GM23338 (cell line): ENCODE measurements around the gene CLCN4. TPM values are rescaled to one million over a fixed set of nuclear protein-coding genes. Genes with fewer than 3 reads are reported as not detected.

Experiments
- ATAC-seq: fragments of 200-7000 bp; cut with Tn5 transposase; 3 replicates; pipeline ENCODE4 v1.9.1; 2020
- DNase-seq: peaks from one replicate; pipeline ENCODE4 v3.0.0-alpha.2; 2015; ENCODE audit warnings: low spot score
- H2AFZ ChIP-seq: fragments of 200-600 bp; sonication (generic); 2 replicates; pipeline ENCODE4 v1.8.0; 2016; ENCODE audit warnings: antibody characterized with exemption, mild to moderate bottlenecking, moderate library complexity
- H3F3A ChIP-seq: fragments of 200-600 bp; sonication (generic); replicated peaks from 2 replicates; pipeline ENCODE4 v1.8.0; 2017; ENCODE audit warnings: antibody characterized with exemption, mixed run types, low read depth
- H3K27ac ChIP-seq: fragments of 200-600 bp; sonication (generic); 2 replicates; pipeline ENCODE4 v1.6.1; 2016; ENCODE audit warnings: low read depth
- H3K27me3 ChIP-seq: fragments of 200-600 bp; sonication (generic); 2 replicates; pipeline ENCODE4 v1.8.0; 2016; ENCODE audit warnings: mild to moderate bottlenecking, mixed run types, moderate library complexity; ENCODE audit not compliant: insufficient read depth
- H3K36me3 ChIP-seq: fragments of 200-600 bp; sonication (generic); 2 replicates; pipeline ENCODE4 v1.8.0; 2016; ENCODE audit warnings: mild to moderate bottlenecking; ENCODE audit not compliant: insufficient read depth
- H3K4me1 ChIP-seq: fragments of 200-600 bp; sonication (generic); 2 replicates; pipeline ENCODE4 v1.8.0; 2016; ENCODE audit warnings: mild to moderate bottlenecking, moderate library complexity; ENCODE audit not compliant: insufficient read depth
- H3K4me2 ChIP-seq: fragments of 200-600 bp; sonication (generic); 2 replicates; pipeline ENCODE4 v1.7.1; 2017; ENCODE audit warnings: mixed run types
- H3K4me3 ChIP-seq: fragments of 200-600 bp; sonication (generic); 2 replicates; pipeline ENCODE4 v1.6.1; 2016; ENCODE audit warnings: mixed run types
- H3K79me2 ChIP-seq: fragments of 200-600 bp; sonication (generic); replicated peaks from 2 replicates; pipeline ENCODE4 v1.8.0; 2017; ENCODE audit warnings: mild to moderate bottlenecking; ENCODE audit not compliant: insufficient read depth
- H3K9me2 ChIP-seq: fragments of 200-600 bp; sonication (generic); 2 replicates; pipeline ENCODE4 v1.8.0; 2017; ENCODE audit not compliant: insufficient read depth
- H4K20me1 ChIP-seq: fragments of 200-600 bp; sonication (generic); replicated peaks from 2 replicates; pipeline ENCODE4 v1.8.0; 2017; ENCODE audit warnings: mild to moderate bottlenecking; ENCODE audit not compliant: insufficient read depth
- H3K27ac Mint-ChIP-seq: 2 replicates; pipeline ENCODE4 v1.8.0; 2020; ENCODE audit warnings: inconsistent platforms, mild to moderate bottlenecking, moderate library complexity, mixed read lengths
- H3K27me3 Mint-ChIP-seq: 3 replicates; pipeline ENCODE4 v1.8.0; 2022; ENCODE audit warnings: low read depth, mild to moderate bottlenecking, moderate library complexity, mixed read lengths, inconsistent platforms; ENCODE audit not compliant: insufficient read depth, poor library complexity
- H3K36me3 Mint-ChIP-seq: 3 replicates; pipeline ENCODE4 v1.8.0; 2021; ENCODE audit warnings: low read depth, mild to moderate bottlenecking, inconsistent platforms, moderate library complexity, mixed read lengths
- H3K4me1 Mint-ChIP-seq: 3 replicates; pipeline ENCODE4 v1.8.0; 2020; ENCODE audit warnings: mild to moderate bottlenecking, inconsistent platforms, mixed read lengths
- H3K4me3 Mint-ChIP-seq: 3 replicates; pipeline ENCODE4 v1.8.0; 2021; ENCODE audit warnings: moderate library complexity, mild to moderate bottlenecking, inconsistent platforms, mixed read lengths
- H3K9me3 Mint-ChIP-seq: 3 replicates; pipeline ENCODE4 v1.8.0; 2020; ENCODE audit warnings: moderate library complexity, mild to moderate bottlenecking, inconsistent platforms, mixed read lengths
- CREB1 ChIP-seq: fragments of 250-450 bp; sonication (Bioruptor Pico); IDR thresholded peaks from 2 replicates; pipeline ENCODE4 v1.5.0; 2020; ENCODE audit warnings: low read depth, mild to moderate bottlenecking, moderate library complexity
- EZH2 ChIP-seq: fragments of 200-600 bp; sonication (generic); IDR thresholded peaks from one replicate; pipeline ENCODE4 v1.8.0; 2017; ENCODE audit warnings: antibody characterized with exemption, mild to moderate bottlenecking, low read depth; ENCODE audit not compliant: unreplicated experiment
- EZH2phosphoT487 ChIP-seq: fragments of 200-600 bp; sonication (generic); IDR thresholded peaks from one replicate; pipeline ENCODE4 v1.8.1; 2018; ENCODE audit warnings: antibody characterized with exemption; ENCODE audit not compliant: unreplicated experiment
- JUNB ChIP-seq: IDR thresholded peaks from one replicate; pipeline ENCODE4 v1.6.1; 2016; ENCODE audit warnings: antibody characterized with exemption; ENCODE audit not compliant: unreplicated experiment
- NANOG ChIP-seq: IDR thresholded peaks from 2 replicates; pipeline ENCODE4 v1.6.1; 2016; ENCODE audit warnings: antibody characterized with exemption, borderline replicate concordance
- POLR2AphosphoS5 ChIP-seq: IDR thresholded peaks from 2 replicates; pipeline ENCODE4 v1.6.1; 2016; ENCODE audit warnings: antibody characterized with exemption, low read depth
- STAT1 ChIP-seq: IDR thresholded peaks from one replicate; pipeline ENCODE4 v1.6.1; 2016; ENCODE audit warnings: antibody characterized with exemption; ENCODE audit not compliant: unreplicated experiment
- ZNF114 ChIP-seq: fragments of 250-450 bp; sonication (Bioruptor Pico); IDR thresholded peaks from 2 replicates; pipeline ENCODE4 v1.5.0; 2020; ENCODE audit warnings: mild to moderate bottlenecking, moderate library complexity
- ZNF331 ChIP-seq: fragments of 250-450 bp; sonication (Bioruptor Pico); IDR thresholded peaks from 2 replicates; pipeline ENCODE4 v1.5.0; 2020; ENCODE audit warnings: low read depth, mild to moderate bottlenecking, moderate library complexity
- polyA plus RNA-seq: library from polyadenylated mRNA; unstranded; fragments of >200 nt; fragmentation: Nextera tagmentation; extraction: Ambion mirVana; gene quantifications from 2 replicates; pipeline ENCODE4 v1.2.1, GENCODE V29; 2016
- total RNA-seq: library from RNA; depleted of rRNA; stranded (reverse); fragments of >200 nt; shearing (Covaris generic); gene quantifications from 2 replicates; pipeline ENCODE4 v1.2.3, GENCODE V29; 2014
- TF ChIP-seq, protein P1 (sequence below): IDR thresholded peaks from one replicate; pipeline ENCODE4 v1.6.1; 2018; ENCODE audit warnings: antibody characterized with exemption; ENCODE audit not compliant: unreplicated experiment
- TF ChIP-seq, protein P2 (sequence below): IDR thresholded peaks from 2 replicates; pipeline ENCODE4 v1.6.1; 2016; ENCODE audit warnings: antibody characterized with exemption
- TF ChIP-seq, protein P3 (sequence below), 2 experiments: fragments of 200-600 bp in 1 of 2; sonication (generic) in 1 of 2; conservative IDR thresholded peaks; 2 replicates each; pipeline versions ENCODE4 v1.5.1 to v1.6.1; 2016 to 2017; ENCODE audit warnings: antibody characterized with exemption in 2 of 2, low read depth in 2 of 2, mild to moderate bottlenecking in 2 of 2, moderate library complexity in 1 of 2
- TF ChIP-seq, protein P4 (sequence below): fragments of 250-450 bp; sonication (Bioruptor Pico); IDR thresholded peaks from 2 replicates; pipeline ENCODE4 v1.5.0; 2020; ENCODE audit warnings: mild to moderate bottlenecking, moderate library complexity

CLCN4 gene
- total and polyA plus RNA-seq, 2 experiments from 2014 or later, result 1.2 to 4.9 TPM

DNA sequence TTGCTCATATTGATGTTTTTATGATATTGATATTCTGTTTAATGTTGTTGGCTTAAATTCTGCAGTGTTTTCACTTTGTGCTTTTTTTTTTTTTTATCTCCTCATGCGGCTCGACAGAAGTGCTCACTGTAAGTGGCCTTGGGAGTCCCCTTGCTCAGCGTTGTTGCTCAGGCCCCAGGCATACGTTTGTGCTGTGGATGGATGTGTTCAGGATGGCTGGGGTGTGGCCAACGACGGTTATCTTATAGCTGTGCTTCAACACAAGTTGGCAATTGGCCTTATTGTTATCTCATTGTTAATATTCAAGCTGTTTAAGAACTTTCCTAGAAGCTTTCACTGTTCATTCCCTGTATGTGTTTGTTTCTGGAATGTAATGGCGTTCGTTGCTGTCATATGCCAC lies 36.4 kb upstream of the CLCN4 start:
- H3K9me2 ChIP-seq, result no peaks in the 10 kb centered on the region
- H3F3A ChIP-seq, result no peaks in the 10 kb centered on the region
- peaks cover 80% of the 10 kb centered on the region for H3K36me3 Mint-ChIP-seq
- DNase-seq, result no peak
- H3K27ac Mint-ChIP-seq, result no peak overlapping the region
- H3K79me2 ChIP-seq, result no peaks in the 10 kb centered on the region
- no peak overlapping the region for H3K4me3 ChIP-seq
- peaks cover 45% of the 10 kb centered on the region for H3K9me3 Mint-ChIP-seq
- no peak for ATAC-seq
- peaks cover 6% of the 10 kb centered on the region for H3K27me3 Mint-ChIP-seq
- no peaks in the 10 kb centered on the region for H3K27me3 ChIP-seq
- H3K4me1 ChIP-seq, result no peaks in the 10 kb centered on the region
- H3K4me2 ChIP-seq, result no peak overlapping the region
- peaks cover 4% of the 10 kb centered on the region; the same call in 1 of the 2 replicates for H3K36me3 ChIP-seq
- H2AFZ ChIP-seq, result no peak overlapping the region
- TF ChIP-seq JUNB, result no peak
- TF ChIP-seq ZNF331 (CRISPR knock-in tag), result no peak
- TF ChIP-seq, protein P1, sequence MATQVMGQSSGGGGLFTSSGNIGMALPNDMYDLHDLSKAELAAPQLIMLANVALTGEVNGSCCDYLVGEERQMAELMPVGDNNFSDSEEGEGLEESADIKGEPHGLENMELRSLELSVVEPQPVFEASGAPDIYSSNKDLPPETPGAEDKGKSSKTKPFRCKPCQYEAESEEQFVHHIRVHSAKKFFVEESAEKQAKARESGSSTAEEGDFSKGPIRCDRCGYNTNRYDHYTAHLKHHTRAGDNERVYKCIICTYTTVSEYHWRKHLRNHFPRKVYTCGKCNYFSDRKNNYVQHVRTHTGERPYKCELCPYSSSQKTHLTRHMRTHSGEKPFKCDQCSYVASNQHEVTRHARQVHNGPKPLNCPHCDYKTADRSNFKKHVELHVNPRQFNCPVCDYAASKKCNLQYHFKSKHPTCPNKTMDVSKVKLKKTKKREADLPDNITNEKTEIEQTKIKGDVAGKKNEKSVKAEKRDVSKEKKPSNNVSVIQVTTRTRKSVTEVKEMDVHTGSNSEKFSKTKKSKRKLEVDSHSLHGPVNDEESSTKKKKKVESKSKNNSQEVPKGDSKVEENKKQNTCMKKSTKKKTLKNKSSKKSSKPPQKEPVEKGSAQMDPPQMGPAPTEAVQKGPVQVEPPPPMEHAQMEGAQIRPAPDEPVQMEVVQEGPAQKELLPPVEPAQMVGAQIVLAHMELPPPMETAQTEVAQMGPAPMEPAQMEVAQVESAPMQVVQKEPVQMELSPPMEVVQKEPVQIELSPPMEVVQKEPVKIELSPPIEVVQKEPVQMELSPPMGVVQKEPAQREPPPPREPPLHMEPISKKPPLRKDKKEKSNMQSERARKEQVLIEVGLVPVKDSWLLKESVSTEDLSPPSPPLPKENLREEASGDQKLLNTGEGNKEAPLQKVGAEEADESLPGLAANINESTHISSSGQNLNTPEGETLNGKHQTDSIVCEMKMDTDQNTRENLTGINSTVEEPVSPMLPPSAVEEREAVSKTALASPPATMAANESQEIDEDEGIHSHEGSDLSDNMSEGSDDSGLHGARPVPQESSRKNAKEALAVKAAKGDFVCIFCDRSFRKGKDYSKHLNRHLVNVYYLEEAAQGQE, result no peak
- TF ChIP-seq EZH2, result no peak
- TF ChIP-seq ZNF114 (CRISPR knock-in tag), result no peak
- TF ChIP-seq, protein P2, sequence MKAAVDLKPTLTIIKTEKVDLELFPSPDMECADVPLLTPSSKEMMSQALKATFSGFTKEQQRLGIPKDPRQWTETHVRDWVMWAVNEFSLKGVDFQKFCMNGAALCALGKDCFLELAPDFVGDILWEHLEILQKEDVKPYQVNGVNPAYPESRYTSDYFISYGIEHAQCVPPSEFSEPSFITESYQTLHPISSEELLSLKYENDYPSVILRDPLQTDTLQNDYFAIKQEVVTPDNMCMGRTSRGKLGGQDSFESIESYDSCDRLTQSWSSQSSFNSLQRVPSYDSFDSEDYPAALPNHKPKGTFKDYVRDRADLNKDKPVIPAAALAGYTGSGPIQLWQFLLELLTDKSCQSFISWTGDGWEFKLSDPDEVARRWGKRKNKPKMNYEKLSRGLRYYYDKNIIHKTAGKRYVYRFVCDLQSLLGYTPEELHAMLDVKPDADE, result no peak
- no peak for TF ChIP-seq POLR2AphosphoS5
- no peak for TF ChIP-seq STAT1
- no peak for TF ChIP-seq NANOG
- TF ChIP-seq CREB1 (CRISPR knock-in tag), result no peak
- no peak for TF ChIP-seq EZH2phosphoT487
- TF ChIP-seq, protein P3, sequence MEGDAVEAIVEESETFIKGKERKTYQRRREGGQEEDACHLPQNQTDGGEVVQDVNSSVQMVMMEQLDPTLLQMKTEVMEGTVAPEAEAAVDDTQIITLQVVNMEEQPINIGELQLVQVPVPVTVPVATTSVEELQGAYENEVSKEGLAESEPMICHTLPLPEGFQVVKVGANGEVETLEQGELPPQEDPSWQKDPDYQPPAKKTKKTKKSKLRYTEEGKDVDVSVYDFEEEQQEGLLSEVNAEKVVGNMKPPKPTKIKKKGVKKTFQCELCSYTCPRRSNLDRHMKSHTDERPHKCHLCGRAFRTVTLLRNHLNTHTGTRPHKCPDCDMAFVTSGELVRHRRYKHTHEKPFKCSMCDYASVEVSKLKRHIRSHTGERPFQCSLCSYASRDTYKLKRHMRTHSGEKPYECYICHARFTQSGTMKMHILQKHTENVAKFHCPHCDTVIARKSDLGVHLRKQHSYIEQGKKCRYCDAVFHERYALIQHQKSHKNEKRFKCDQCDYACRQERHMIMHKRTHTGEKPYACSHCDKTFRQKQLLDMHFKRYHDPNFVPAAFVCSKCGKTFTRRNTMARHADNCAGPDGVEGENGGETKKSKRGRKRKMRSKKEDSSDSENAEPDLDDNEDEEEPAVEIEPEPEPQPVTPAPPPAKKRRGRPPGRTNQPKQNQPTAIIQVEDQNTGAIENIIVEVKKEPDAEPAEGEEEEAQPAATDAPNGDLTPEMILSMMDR (conservative IDR thresholded peaks at IDR 0.05; ENCODE audit: low read depth in 2 of 2), result no peak
- TF ChIP-seq, protein P4, sequence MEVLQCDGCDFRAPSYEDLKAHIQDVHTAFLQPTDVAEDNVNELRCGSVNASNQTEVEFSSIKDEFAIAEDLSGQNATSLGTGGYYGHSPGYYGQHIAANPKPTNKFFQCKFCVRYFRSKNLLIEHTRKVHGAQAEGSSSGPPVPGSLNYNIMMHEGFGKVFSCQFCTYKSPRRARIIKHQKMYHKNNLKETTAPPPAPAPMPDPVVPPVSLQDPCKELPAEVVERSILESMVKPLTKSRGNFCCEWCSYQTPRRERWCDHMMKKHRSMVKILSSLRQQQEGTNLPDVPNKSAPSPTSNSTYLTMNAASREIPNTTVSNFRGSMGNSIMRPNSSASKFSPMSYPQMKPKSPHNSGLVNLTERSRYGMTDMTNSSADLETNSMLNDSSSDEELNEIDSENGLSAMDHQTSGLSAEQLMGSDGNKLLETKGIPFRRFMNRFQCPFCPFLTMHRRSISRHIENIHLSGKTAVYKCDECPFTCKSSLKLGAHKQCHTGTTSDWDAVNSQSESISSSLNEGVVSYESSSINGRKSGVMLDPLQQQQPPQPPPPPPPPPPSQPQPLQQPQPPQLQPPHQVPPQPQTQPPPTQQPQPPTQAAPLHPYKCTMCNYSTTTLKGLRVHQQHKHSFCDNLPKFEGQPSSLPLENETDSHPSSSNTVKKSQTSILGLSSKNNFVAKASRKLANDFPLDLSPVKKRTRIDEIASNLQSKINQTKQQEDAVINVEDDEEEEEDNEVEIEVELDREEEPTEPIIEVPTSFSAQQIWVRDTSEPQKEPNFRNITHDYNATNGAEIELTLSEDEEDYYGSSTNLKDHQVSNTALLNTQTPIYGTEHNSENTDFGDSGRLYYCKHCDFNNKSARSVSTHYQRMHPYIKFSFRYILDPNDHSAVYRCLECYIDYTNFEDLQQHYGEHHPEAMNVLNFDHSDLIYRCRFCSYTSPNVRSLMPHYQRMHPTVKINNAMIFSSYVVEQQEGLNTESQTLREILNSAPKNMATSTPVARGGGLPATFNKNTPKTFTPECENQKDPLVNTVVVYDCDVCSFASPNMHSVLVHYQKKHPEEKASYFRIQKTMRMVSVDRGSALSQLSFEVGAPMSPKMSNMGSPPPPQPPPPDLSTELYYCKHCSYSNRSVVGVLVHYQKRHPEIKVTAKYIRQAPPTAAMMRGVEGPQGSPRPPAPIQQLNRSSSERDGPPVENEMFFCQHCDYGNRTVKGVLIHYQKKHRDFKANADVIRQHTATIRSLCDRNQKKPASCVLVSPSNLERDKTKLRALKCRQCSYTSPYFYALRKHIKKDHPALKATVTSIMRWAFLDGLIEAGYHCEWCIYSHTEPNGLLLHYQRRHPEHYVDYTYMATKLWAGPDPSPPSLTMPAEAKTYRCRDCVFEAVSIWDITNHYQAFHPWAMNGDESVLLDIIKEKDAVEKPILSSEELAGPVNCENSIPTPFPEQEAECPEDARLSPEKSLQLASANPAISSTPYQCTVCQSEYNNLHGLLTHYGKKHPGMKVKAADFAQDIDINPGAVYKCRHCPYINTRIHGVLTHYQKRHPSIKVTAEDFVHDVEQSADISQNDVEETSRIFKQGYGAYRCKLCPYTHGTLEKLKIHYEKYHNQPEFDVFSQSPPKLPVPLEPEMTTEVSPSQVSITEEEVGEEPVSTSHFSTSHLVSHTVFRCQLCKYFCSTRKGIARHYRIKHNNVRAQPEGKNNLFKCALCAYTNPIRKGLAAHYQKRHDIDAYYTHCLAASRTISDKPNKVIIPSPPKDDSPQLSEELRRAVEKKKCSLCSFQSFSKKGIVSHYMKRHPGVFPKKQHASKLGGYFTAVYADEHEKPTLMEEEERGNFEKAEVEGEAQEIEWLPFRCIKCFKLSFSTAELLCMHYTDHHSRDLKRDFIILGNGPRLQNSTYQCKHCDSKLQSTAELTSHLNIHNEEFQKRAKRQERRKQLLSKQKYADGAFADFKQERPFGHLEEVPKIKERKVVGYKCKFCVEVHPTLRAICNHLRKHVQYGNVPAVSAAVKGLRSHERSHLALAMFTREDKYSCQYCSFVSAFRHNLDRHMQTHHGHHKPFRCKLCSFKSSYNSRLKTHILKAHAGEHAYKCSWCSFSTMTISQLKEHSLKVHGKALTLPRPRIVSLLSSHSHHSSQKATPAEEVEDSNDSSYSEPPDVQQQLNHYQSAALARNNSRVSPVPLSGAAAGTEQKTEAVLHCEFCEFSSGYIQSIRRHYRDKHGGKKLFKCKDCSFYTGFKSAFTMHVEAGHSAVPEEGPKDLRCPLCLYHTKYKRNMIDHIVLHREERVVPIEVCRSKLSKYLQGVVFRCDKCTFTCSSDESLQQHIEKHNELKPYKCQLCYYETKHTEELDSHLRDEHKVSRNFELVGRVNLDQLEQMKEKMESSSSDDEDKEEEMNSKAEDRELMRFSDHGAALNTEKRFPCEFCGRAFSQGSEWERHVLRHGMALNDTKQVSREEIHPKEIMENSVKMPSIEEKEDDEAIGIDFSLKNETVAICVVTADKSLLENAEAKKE (CRISPR knock-in tag), result no peak
- no peak overlapping the region for H3K4me3 Mint-ChIP-seq
- no peak overlapping the region for H3K27ac ChIP-seq
- H3K4me1 Mint-ChIP-seq, result no peaks in the 10 kb centered on the region
- no peaks in the 10 kb centered on the region for H4K20me1 ChIP-seq
